Measurements from ENCODE around the gene MACROD2. TPM values are rescaled to one million over a fixed set of nuclear protein-coding genes. Genes with fewer than 3 reads are reported as not detected.

MACROD2 gene
- total RNA-seq, 4 donors from 2014 or later: 10.0 to 24.0 (median 17.0) TPM

DNA sequence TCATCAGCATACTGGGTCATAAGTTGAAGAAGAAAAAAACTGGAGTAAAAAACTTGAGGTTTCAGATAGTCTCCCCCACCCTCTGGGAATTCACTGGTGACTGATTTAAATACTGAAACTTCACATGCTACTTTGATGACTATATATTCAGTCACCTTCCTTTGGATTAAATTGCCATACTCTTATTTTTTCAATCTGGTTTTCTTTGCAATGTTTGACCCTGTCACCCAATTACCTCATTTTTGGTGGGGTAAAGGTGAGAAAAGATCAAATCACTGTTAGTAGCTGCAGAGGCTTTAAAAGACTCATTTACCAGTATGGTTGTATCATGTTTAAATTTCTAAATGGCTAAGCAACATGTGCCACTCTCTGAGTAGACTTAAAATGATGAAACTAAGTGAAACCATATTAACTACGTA, 1204.8 kb downstream of the MACROD2 start:
- TF ChIP-seq, protein P1, sequence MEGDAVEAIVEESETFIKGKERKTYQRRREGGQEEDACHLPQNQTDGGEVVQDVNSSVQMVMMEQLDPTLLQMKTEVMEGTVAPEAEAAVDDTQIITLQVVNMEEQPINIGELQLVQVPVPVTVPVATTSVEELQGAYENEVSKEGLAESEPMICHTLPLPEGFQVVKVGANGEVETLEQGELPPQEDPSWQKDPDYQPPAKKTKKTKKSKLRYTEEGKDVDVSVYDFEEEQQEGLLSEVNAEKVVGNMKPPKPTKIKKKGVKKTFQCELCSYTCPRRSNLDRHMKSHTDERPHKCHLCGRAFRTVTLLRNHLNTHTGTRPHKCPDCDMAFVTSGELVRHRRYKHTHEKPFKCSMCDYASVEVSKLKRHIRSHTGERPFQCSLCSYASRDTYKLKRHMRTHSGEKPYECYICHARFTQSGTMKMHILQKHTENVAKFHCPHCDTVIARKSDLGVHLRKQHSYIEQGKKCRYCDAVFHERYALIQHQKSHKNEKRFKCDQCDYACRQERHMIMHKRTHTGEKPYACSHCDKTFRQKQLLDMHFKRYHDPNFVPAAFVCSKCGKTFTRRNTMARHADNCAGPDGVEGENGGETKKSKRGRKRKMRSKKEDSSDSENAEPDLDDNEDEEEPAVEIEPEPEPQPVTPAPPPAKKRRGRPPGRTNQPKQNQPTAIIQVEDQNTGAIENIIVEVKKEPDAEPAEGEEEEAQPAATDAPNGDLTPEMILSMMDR (IDR thresholded peaks at IDR 0.05): no peak
- TF ChIP-seq POLR2A (IDR thresholded peaks at IDR 0.05): no peak
- intact Hi-C loops (cut with DNase I; ENCODE audit: low total_unique reads): no loop called here
- no peak for DNase-seq (ENCODE audit: low spot score in 2 of 2)
- WGBS, 2 donors: 83 to 98% methylated on average over 1 of the region's 1 CpG
- no peak overlapping the region for H3K4me3 ChIP-seq (ENCODE audit: low read depth, poor library complexity, severe bottlenecking)

GRCh38 chr20:15201602-15202001, 1206.3 kb downstream of the MACROD2 start:
- H3K4me3 ChIP-seq (ENCODE audit: low read depth, poor library complexity, severe bottlenecking): no peak overlapping the region
- intact Hi-C loops (cut with DNase I; ENCODE audit: low total_unique reads): no loop called here
- WGBS, 2 donors: 85 to 90% methylated on average over 1 of the region's 1 CpG
- DNase-seq (ENCODE audit: low spot score in 2 of 2): no peak
- TF ChIP-seq POLR2A (IDR thresholded peaks at IDR 0.05): no peak
- TF ChIP-seq, protein P1 (IDR thresholded peaks at IDR 0.05): no peak

DNA sequence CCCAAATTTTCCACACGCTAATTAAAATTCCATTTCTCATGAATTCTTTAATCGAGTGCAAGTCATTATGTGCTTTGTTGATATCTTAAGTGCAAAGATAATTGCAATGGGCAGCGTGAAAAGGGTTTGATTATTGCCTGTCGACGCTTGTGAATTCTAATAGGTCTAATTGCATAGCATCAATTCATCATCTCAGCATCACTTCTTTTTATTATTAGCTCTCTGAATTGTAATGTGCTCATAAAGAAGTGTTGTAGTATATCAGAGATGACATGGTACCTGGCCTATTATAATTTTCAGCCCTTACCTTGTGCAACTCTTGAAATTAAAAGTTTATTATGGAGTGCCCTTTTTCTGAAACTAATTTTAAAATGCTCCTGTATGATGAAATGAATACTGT, 1208.9 kb downstream of the MACROD2 start:
- no peak for TF ChIP-seq POLR2A (IDR thresholded peaks at IDR 0.05)
- intact Hi-C loops (cut with DNase I; ENCODE audit: low total_unique reads): no loop called here

GRCh38 chr20:15205028-15205427, 1209.7 kb downstream of the MACROD2 start:
- WGBS, 2 donors: 86 to 93% methylated on average over 2 of the region's 2 CpGs
- intact Hi-C loops (cut with DNase I; ENCODE audit: low total_unique reads): no loop called here

More for the DNA sequence above, 1208.9 kb downstream of the MACROD2 start:
- DNase-seq (ENCODE audit: low spot score in 2 of 2): no peak
- 91 to 95% methylated on average over 5 of the region's 5 CpGs for WGBS, 2 donors
- H3K4me3 ChIP-seq (ENCODE audit: low read depth, poor library complexity, severe bottlenecking): no peak overlapping the region

DNA sequence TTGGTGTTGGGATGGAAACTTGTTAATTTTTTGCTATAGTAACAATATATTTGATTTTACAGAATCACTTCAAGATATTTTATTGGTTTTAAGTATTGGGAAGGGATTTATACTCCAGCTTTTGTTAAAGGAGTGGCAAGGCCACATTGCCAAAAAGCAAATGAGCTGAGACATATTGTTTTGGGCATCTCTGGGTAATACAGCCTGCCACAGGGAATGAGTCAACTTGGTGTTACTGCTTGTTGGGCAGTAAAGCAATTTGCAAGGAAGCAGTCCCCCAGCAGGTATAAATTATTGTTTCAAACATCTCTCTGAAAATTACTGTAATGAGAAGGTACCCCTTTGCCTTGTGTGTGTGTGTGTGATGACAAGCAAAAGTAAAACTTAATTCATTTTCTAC, 1210.4 kb downstream of the MACROD2 start:
- DNase-seq (ENCODE audit: low spot score in 2 of 2): no peak
- no peak overlapping the region for H3K4me3 ChIP-seq (ENCODE audit: low read depth, poor library complexity, severe bottlenecking)
- intact Hi-C loops (cut with DNase I; ENCODE audit: low total_unique reads): no loop called here
- TF ChIP-seq, protein P1 (IDR thresholded peaks at IDR 0.05): no peak
- no peak for TF ChIP-seq POLR2A (IDR thresholded peaks at IDR 0.05)

More at GRCh38 chr20:15205028-15205427, 1209.7 kb downstream of the MACROD2 start:
- DNase-seq (ENCODE audit: low spot score in 2 of 2): no peak
- H3K4me3 ChIP-seq (ENCODE audit: low read depth, poor library complexity, severe bottlenecking): no peak overlapping the region
- TF ChIP-seq, protein P1 (IDR thresholded peaks at IDR 0.05): no peak
- no peak for TF ChIP-seq POLR2A (IDR thresholded peaks at IDR 0.05)

DNA sequence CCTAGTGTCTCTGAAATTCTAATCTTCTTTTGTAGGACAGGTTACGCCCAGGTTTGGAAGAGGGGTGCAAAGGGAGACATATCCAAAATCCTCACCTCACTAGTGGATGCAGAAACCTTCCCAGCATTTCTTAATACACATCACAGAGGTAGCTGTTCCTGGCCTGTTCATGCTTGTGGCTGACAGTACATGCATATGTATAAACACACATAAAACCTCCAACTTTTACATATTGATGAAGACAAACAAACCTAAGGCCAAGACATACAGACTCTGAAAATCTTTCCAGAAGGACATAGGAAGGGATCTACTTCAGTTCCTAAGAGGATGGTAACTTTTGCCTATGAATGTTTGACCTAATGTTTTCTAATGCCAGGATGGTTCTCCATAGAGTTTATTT, 1214.2 kb downstream of the MACROD2 start:
- DNase-seq (ENCODE audit: low spot score in 2 of 2): no peak
- WGBS, 2 donors: 93 to 96% methylated on average over 1 of the region's 1 CpG
- TF ChIP-seq POLR2A (IDR thresholded peaks at IDR 0.05): no peak
- TF ChIP-seq, protein P1 (IDR thresholded peaks at IDR 0.05): no peak
- no peak overlapping the region for H3K4me3 ChIP-seq (ENCODE audit: low read depth, poor library complexity, severe bottlenecking)
- intact Hi-C loops (cut with DNase I; ENCODE audit: low total_unique reads): no loop called here
